ENCODE measurements around the gene TRIM15. TPM values are rescaled to one million over a fixed set of nuclear protein-coding genes. Genes with fewer than 3 reads are reported as not detected.
"Not testable (repeated sequence)": the region's sequence is repeated elsewhere in the genome, so short reads cannot be mapped to it uniquely, and the experiment has no call there.

TRIM15 gene
- not detected for total RNA-seq

- no peak for ATAC-seq (ENCODE audit: low FRiP score)
- DNase-seq (ENCODE audit: low spot score) = no peak
- TF ChIP-seq CTCF (IDR thresholded peaks at IDR 0.05) = no peak
Measured at GRCh38 chr6:30163090-30163917, at the start of gene TRIM15. TRIM15 (plus strand) TSS chr6:30163546; CDS start chr6:30163685, 139 bp downstream.

GRCh38 chr6:30113841-30114240, 49.5 kb upstream of the TRIM15 start:
- TF ChIP-seq CTCF (IDR thresholded peaks at IDR 0.05) = no peak
- ATAC-seq (ENCODE audit: low FRiP score) = no peak

GRCh38 chr6:30116724-30117123, 46.6 kb upstream of the TRIM15 start:
- ATAC-seq (ENCODE audit: low FRiP score) (no peak), DNase-seq (ENCODE audit: low spot score) (no peak)
- TF ChIP-seq CTCF (IDR thresholded peaks at IDR 0.05) = no peak

More at GRCh38 chr6:30113841-30114240, 49.5 kb upstream of the TRIM15 start:
- DNase-seq (ENCODE audit: low spot score) = no peak

DNA sequence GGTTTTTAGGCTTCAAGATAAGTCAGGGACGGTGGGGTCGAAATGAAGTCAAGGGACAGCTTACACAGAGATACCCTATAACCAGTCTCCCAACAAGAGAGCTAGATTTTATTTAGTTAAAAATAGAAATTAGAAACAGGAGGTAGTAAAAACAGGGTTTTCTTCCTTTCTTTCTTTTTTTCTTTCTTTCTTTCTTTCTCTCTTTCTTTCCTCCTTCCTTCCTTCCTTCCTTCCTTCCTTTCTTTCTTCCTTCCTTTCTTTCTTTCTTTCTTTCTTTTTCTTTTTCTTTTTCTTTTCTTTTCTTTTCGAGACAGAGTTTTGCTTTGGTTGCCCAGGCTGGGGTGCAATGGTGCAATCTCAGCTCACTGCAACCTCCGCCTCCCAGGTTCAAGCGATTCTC, 44.7 kb upstream of the TRIM15 start:
- not testable (repeated sequence) for ATAC-seq (ENCODE audit: low FRiP score); DNase-seq (ENCODE audit: low spot score)

GRCh38 chr6:30121446-30122366, 41.6 kb upstream of the TRIM15 start:
- DNase-seq (ENCODE audit: low spot score) = no peak
- no peak for TF ChIP-seq CTCF (IDR thresholded peaks at IDR 0.05)
- no peak for ATAC-seq (ENCODE audit: low FRiP score)

DNA sequence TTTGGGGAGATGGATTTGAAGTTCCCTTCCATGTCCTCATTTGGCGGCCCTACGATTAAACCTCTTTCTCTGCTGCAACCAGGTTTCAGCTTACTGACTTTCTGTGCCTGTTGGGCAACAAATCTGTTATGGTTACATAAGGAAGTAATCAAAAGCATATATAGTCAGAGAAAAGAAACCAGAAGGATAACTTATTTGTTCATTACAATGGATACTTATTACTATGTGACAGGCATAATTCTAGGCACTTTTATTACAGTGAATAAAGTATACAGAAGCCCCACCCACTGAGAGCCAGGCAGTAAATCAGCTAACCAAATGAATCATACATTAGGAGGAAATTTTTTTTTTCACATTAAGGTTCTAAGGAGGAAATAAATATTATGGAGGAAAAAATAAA, 40.8 kb upstream of the TRIM15 start:
- ATAC-seq (ENCODE audit: low FRiP score) (no peak), DNase-seq (ENCODE audit: low spot score) (no peak)
- TF ChIP-seq CTCF (IDR thresholded peaks at IDR 0.05) = no peak
